Lower leg skin (tissue), 4 donors: ENCODE data around the gene EXOC6B. TPM values are rescaled to one million over a fixed set of nuclear protein-coding genes. Genes with fewer than 3 reads are reported as not detected.
"Not testable (repeated sequence)": the region's sequence is repeated elsewhere in the genome, so short reads cannot be mapped to it uniquely, and the experiment has no call there.

ENCODE experiments used
- DNase-seq, 2 donors: peaks; one replicate each; pipeline ENCODE4 v3.0.0-alpha.2; 2019; ENCODE audit warnings: low spot score in 2 of 2
- H3K4me3 ChIP-seq: fragments of 200-600 bp; sonication (generic); 2 replicates; pipeline ENCODE4 v1.5.1; 2017; ENCODE audit warnings: mild to moderate bottlenecking, low read depth; ENCODE audit not compliant: poor library complexity, severe bottlenecking
- CTCF ChIP-seq, 3 donors: fragments of 450-650 bp; IDR thresholded peaks; one replicate each; pipeline ENCODE4 v1.5.1; 2016; ENCODE audit warnings: antibody characterized with exemption in 3 of 3, mild to moderate bottlenecking in 3 of 3, moderate library complexity in 2 of 3
- POLR2A ChIP-seq, 2 donors: fragments of 450-650 bp; IDR thresholded peaks; one replicate each; pipeline ENCODE4 v1.6.1; 2016 to 2017; ENCODE audit warnings: antibody characterized with exemption in 2 of 2, mild to moderate bottlenecking in 1 of 2, moderate library complexity in 1 of 2
- WGBS, 2 donors: methylation state at CpG; one replicate each; pipeline ENCODE4 v1.1.5; 2018; 5-methylcytosine and 5-hydroxymethylcytosine counted together
- intact Hi-C: fragments of 100-400 bp; cut with DNase I; formaldehyde crosslinking; loops from one replicate; pipeline ENCODE4 v1.15.0; 2023; ENCODE audit warnings: low total_unique reads
- total RNA-seq, 4 donors: library from RNA; depleted of rRNA; stranded (reverse); fragments of >200 nt; gene quantifications; one replicate each; pipeline ENCODE4 v1.1.0, GENCODE V29; 2016

The EXOC6B gene
- total RNA-seq, 4 donors from 2014 or later = 85.8 to 164 (median 103) TPM

- 97 to 98% methylated on average over 2 of the region's 2 CpGs for WGBS, 2 donors
- intact Hi-C loops = no loop called here
- H3K4me3 ChIP-seq = no peak overlapping the region
- no peak for DNase-seq
- TF ChIP-seq CTCF (IDR thresholded peaks at IDR 0.05) = no peak
- no peak for TF ChIP-seq POLR2A (IDR thresholded peaks at IDR 0.05)
Measured at GRCh38 chr2:72607189-72607588, 218.6 kb downstream of the EXOC6B start.

DNA sequence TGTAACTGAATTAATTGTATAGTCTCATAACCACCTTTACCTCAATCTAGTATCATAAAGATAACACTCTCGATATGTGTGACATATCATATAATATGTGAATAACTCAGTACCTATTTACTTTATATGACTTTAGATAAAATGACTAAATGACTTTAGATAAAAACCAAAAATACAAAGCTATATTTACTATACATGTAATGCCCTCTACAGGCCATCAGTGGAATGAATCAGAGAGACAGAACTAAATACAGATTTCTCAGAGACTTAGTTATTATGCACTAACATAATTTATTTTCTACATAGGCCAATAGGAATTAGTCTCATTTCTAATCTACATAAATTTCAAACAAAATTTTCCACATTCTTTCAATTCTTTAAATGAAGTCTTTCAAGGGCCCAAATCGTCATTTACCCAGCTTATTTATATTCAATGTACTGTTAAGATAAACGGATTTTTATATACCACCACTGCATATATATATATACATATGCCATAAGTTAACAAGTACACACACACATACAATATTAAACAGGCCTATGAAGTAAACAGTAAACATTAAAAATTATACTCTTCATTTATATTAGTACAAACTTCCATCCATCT is 219.9 kb downstream of the EXOC6B start:
- no peak overlapping the region for H3K4me3 ChIP-seq
- no peak for TF ChIP-seq CTCF (IDR thresholded peaks at IDR 0.05)
- DNase-seq = no peak
- WGBS, 2 donors = 89 to 92% methylated on average over 3 of the region's 3 CpGs
- intact Hi-C loops = no loop called here

DNA sequence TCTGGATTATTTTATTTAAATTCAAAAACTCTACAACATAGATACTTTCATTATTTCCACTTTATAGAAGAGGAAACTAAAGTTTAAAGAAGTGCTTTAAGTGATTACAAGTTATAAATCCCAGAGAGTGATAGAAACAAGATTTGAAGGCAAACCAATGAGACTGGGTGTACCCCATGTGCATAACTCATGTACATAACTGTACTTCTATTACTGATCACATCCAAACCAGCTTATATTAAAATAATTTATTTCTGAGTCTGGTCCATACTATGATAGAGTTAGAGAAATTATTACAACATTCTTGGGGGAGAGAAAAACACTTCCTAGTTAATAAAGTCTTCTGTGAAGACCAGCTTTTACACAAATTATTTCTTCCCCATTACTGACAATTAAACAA is 221.4 kb downstream of the EXOC6B start:
- no peak for TF ChIP-seq POLR2A (IDR thresholded peaks at IDR 0.05)
- TF ChIP-seq CTCF (IDR thresholded peaks at IDR 0.05) = no peak
- intact Hi-C loops = no loop called here
- H3K4me3 ChIP-seq = no peak overlapping the region
- DNase-seq = no peak

DNA sequence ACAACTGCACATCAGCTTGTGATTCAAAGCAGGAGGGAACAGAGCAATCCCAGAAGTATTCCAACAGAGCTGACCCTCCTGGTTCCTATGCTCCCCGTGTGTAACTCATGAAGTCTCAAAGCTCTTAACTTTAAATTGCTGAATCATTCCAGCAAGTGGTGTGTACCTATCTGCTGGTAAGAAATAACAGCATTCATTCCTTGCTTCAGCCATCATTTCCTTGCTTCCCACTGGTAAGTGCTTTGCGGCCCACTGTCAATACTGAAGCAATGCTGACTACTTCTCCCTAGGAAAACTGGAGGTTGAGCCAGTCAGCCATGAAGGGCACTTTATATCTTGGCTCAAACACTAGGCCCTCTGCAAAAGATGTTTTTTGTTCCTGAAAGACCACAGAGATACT is 222.4 kb downstream of the EXOC6B start:
- DNase-seq = no peak
- intact Hi-C loops = no loop called here
- no peak overlapping the region for H3K4me3 ChIP-seq
- 81 to 83% methylated on average over 2 of the region's 2 CpGs for WGBS, 2 donors
- TF ChIP-seq POLR2A (IDR thresholded peaks at IDR 0.05) (no peak), CTCF (IDR thresholded peaks at IDR 0.05) (no peak)

DNA sequence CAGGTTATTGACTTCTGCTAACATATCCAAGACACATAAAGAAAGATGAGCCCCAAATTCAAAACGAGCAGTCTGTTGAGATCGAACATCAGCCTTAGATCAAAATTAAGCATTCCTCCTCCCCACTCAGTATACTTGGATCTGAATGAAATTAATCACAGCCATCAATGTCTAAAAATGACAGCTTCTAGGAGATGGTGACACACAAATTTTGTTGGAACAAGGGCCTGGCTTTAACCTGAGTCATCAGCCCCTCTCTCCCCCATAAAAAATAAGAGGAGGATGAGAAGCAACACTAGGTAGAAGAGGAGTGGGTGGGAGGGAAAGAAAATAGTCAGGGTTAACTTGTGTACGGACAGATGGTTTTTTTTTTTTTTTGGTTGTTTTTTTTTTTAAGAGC is 223.1 kb downstream of the EXOC6B start:
- intact Hi-C loops = no loop called here
- DNase-seq = no peak
- 76 to 87% methylated on average over 3 of the region's 3 CpGs for WGBS, 2 donors
- H3K4me3 ChIP-seq = no peak overlapping the region
- TF ChIP-seq POLR2A (IDR thresholded peaks at IDR 0.05) = no peak

DNA sequence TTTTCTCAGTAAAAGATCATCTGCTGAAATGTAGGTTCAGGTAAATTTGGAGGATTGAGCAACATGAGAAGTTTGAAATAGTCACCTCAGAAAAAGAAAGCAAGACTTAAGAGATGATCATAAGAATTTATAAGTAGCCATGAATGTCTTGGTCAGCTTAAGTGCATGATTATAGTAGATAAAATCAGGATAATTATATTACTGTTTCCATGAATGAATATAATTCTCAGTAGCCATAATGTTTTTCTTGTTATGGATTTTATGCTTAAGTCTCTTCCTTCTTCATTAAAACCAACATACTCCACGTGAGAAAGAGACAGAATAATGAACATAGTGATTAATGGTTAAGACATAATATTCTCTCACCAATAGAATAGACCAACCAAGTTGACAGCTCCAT is 223.7 kb downstream of the EXOC6B start:
- no peak overlapping the region for H3K4me3 ChIP-seq
- no peak for DNase-seq
- no peak for TF ChIP-seq CTCF (IDR thresholded peaks at IDR 0.05)
- no peak for TF ChIP-seq POLR2A (IDR thresholded peaks at IDR 0.05)
- 82 to 87% methylated on average over 1 of the region's 1 CpG for WGBS, 2 donors
- intact Hi-C loops = no loop called here

DNA sequence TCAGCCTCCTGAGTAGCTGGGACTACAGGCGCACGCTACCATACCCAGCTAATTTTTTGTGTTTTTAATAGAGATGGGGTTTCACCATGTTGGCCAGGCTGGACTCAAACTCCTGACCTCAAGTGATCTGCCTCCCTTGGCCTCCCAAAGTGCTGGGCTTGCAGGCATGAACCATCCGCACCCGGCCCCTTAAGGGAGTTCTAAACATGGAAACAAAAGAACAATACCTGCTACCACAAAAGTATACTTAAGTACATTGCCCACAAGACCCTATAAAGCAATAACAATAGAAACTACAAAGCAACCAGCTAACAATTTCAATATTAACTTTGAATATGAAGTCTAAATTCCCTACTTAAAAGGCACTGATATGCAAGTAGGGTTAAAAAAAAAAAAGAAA is 242.0 kb downstream of the EXOC6B start:
- 96 to 99% methylated on average over 4 of the region's 4 CpGs for WGBS, 2 donors
- DNase-seq, H3K4me3 ChIP-seq, intact Hi-C loops: not testable (repeated sequence)
